Measurements from ENCODE around the gene RBMS3.
"Not testable (repeated sequence)": the region's sequence is repeated elsewhere in the genome, so short reads cannot be mapped to it uniquely, and the experiment has no call there.

RBMS3 gene

DNA sequence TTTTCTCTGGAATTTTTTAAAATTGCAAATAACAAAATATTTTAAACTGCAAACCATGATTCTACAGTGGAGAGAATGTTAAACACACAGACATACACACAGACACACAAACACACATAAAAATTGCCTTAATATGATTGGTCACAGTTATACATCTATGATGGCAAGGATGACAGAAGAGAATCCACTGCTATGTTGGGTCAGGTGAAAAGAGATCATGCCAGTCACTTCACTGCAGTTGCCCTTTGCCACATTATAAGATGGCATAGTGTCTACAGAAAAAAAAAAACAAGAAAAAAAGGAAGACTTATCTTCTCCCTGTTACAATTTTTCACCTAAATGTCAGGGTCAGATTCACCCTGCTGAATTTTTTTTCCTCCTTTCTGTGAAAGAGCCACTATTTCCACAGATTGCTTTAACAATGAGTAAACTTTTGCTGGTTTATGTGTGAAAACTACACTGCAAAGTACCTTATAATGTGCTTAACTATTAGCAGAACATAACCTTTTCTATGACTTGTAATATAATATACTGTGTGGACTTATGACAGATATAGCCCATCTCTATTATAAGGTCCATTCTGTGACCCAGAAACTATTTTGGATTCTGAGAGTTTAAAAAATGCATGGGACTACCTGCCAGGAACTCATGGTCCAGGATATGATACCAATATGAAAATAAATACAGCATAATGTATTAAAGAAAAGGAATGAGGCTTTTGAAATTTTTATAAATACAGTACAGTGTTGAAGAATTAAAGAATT, 111.9 kb downstream of the RBMS3 start:
- no peak for ATAC-seq

DNA sequence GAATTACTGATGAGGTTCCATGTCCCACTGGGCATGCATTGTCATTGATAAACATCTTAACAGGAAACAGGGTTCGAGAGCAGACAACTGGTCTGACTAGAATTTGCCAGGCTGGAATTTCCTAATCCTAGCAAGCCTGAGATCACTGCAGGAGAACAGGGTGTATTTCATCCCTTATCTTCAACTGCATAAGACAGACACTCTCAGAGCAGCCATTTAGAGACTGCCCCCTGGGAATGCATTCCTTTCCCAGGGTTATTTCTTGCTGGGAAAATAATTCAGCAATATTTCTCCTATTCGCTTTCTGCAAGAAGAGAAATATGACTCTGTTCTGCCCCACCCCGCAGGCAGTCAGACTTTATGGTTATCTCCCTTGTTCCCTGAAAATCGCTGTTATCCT, 113.1 kb downstream of the RBMS3 start:
- ATAC-seq: not testable (repeated sequence)

GRCh38 chr3:29397406-29397805, 116.5 kb downstream of the RBMS3 start:
- ATAC-seq: no peak

DNA sequence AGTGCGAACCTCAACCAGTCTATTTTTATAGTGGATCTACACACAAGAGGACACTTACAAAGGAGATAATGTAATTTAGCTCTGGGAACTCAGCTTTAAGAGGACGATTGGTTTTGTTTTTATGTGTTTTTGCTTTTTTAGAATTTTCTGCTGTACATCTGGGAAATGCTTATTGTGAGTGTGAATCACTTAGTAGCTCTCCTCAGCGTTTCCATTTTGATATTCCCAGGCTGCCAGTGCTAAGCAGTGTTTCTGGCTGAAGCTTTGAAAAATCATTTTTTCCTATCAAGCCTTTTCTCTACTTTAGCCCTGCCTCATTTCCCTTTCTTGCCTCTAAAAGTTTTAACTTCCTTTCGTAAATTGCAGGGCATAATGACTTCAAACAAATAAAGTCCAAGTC, 117.9 kb downstream of the RBMS3 start:
- ATAC-seq: no peak

- peak in 1 of 2 donors; percentile 24 for ATAC-seq
Observed at GRCh38 chr3:29406291-29406832, 125.5 kb downstream of the RBMS3 start.

GRCh38 chr3:29408676-29409075, 127.8 kb downstream of the RBMS3 start:
- ATAC-seq: no peak

GRCh38 chr3:29409409-29409808, 128.5 kb downstream of the RBMS3 start:
- ATAC-seq: no peak

DNA sequence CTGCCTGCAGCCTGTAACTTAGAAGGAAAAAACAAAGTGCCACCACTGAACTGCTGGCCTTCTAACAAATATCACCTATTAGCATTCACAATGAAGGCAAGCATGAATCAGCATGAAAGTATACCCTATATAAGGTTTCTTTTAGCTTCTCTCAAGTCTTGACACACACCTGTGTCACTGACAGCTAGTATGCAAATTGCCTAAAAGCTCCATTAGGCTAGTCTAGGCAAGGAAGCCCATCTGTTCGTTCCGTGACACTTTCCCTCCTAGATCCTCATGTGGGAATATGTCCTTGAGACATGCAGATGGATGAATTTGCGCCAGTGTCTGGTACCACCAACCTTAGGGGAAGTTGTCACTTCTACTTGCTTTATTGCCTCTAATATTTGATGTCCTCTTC, 129.3 kb downstream of the RBMS3 start:
- ATAC-seq: peak; percentile 13 to 46

- no peak for ATAC-seq
Observed at GRCh38 chr3:29410660-29411405, 130.0 kb downstream of the RBMS3 start.

- peak in 1 of 2 donors; percentile 20 for ATAC-seq
Observed at GRCh38 chr3:29412110-29412509, 131.2 kb downstream of the RBMS3 start.

DNA sequence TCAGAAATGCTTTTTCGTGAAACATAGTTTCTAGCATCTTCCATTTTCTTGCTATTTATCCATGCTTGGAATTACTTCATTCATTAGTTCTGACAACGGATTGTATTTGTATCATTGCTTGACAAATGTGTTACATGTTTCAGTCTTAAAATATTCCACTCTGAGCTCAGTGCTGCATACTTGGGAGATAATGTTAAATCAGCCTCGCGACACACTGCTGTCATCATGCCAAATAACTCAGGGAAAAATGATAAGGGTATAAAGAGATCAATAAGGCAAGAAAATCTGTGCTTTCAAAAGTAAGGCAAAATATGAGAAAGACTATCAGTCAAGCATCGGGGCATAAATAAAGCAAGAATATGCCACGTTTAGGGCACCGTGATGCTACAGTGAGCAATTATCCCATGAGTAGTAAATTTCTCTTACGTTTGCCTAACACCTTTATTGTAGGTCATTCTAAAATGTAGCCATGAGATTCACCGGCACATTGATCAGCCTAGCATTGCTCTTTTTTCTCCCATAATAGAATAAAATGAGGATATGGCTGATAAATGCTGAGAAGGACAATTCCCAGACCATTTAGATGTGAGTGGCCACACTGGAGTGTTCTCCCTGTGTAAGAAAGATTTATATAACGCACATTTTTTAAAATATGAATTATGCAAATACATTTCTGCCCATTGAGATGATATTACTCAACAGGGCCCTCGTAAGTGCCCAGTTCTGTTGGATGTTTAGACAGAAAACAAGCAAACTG, 133.8 kb downstream of the RBMS3 start:
- no peak for ATAC-seq

DNA sequence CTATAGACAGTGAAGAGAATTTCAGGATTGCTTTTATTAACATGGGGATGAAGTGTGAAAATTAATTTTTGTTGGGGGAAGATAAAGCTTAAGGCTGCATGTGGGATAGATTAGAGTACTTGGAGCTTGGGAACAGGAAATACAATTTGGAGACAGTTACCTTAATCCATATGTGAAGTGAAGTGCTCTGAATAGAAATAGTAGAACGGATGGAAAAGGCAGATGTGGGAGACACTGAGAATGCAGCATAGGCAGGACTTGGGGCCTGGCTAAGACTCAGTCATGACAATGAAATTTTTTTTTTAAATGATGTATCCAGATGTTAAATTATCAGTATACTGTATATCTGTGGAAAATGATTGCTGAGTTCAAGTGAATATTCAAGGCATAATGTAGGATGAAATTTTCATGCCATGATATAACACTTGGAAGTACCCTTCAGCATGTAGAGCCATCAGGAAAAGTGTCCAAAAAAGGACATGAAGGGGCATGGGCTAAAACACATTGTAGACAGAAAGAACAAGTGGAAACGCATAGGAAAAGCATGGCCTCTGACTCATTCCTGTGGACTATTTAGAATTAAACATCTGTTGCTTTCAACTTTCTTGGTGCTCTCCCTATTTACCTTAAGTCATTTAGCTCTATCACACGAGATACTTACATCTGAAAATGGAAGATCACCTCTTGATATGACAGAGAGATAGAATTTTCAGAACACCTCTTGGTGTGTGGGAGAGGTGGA, 134.8 kb downstream of the RBMS3 start:
- no peak for ATAC-seq

DNA sequence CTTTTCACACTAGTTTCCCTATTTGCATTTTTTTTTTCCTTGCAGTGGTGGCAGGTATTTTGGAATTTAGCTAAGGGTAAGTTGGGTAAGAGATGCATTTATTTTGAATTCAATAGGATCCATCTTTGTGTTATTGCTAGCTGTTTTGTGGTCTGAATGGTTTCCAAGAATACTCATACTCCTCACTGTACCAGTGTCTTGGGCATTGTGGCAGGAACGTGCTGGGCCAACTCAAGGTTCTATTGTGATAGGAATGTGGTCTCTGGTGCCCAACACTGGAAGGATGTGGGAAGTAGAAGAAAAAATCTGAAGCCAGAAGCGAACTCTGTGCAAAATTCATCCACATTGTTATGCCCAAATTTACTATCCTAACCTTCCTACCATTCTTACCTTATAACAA, 135.6 kb downstream of the RBMS3 start:
- ATAC-seq: no peak

- no peak for ATAC-seq
Observed at GRCh38 chr3:29420106-29420505, 139.2 kb downstream of the RBMS3 start.

DNA sequence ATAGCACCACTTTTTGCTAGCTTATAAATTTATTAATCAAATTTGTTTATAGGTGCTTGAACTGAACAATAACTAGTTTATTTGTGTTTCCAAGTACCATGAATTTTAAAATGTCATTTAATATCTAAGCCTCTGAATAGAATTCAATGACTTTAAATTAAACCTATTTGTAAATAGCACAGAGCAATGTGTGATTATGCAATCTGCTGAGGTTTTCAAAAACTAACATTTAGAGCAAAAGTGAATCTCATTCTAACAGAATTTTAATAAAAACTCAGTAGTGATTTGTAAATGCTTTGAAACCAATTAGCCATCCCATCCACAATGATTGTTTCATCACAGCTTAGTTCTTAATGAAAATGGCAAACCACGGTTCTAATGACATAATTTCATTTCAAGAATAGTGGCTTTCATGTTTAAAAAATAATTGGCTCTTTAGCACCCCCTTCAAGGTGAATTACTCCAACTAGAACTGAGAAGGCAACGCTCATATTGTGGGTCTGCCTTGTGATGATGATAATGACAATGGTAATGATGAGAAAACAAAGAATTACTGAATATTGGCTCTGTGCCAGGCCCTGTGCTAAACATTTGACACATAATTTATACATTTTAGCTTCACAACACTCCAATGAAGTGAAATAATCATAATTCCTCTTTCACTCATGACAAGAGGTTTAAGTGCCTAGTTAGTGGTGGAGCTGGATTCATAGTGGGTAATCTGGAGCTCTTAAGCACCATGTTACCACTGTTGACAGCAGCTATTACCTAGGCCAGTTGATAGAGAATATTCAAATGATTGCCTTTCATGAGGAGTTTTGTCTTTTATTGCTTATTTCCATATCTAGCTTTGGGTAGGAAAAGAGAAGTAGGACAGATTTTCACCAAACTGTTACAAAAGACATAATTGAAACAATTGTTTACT, 145.7 kb downstream of the RBMS3 start:
- ATAC-seq: no peak

- ATAC-seq: no peak
Observed at GRCh38 chr3:29427266-29428103, 146.6 kb downstream of the RBMS3 start.

DNA sequence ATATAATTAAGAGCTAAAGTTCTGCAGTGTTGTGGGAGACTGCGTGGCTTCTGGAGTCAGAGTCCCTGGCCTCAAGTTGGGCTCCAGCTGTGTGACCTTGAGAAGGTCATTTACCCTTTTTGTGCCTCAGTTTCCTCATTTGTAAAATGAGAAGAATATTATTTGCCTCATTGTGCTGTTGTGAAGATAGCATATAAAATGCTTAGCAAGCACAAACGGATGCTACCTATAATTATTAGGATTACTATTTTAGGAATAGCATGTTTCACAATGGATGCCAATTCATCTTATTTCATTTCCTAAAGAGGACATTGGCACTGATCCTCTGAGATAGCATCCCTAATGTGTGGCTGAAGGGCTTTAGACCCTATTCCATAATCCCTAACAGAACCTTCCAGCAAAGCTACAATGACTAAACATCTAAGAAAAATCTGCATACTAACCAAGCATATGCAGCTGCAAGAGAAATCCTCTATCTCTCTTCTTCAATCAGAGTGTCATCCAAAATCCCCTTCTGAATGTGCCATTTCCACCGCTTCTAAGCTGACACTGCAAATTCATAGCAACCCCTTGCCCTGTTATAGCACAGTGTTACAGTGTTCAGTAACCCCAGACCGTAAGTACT, 148.3 kb downstream of the RBMS3 start:
- ATAC-seq: no peak

- no peak for ATAC-seq
Observed at GRCh38 chr3:29430558-29430971, 149.7 kb downstream of the RBMS3 start.

- no peak for ATAC-seq
Observed at GRCh38 chr3:29436612-29437323, 155.9 kb downstream of the RBMS3 start.

Data from activated CD4-positive, CD25-positive, alpha-beta regulatory T cell treated with anti-CD3 and anti-CD28 coated beads, Interleukin-2, amount 50 U/mL, for 24 hours (primary cell).